RPMI8226 (cell line): Measurements from ENCODE around the gene NPAS3.
"Not testable (repeated sequence)": the region's sequence is repeated elsewhere in the genome, so short reads cannot be mapped to it uniquely, and the experiment has no call there.

Experiments used
- DNase-seq: peaks from one replicate; pipeline ENCODE4 v3.0.0-alpha.2; 2015

NPAS3 gene

DNA sequence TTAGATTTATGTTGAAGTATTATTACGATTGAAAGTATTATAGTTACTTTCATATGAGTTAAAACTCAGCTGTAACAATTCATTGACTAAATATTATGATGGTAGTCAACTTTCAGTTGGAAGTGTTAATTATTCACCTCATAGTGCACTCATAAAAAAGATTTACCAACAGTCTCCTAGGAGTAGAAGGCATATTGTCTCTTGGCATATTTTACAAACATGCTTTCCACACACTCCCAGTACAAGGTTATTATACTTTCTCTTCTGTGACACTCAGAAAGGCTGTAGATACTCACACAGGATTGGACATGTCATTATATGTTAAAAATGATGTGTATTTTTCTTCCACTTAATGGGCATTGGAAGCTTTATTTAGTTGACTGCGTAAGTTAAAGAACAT is 147.1 kb downstream of the NPAS3 start:
- DNase-seq: no peak

DNA sequence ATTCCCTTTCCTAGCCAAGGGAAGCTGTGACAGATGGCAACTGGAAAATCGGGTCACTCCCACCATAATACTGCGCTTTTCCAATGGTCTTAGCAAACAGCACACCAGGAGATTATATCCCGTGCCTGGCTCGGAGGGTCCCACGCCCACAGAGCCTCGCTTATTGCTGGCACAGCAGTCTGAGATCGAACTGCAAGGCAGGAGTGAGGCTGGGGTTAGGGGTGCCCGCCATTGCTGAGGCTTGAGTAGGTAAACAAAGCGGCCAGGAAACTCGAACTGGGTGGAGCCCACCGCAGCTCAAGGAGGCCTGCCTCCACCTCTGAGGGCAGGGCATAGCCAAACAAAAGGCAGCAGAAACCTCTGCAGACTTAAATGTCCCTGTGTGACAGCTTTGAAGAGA is 149.6 kb downstream of the NPAS3 start:
- DNase-seq: not testable (repeated sequence)

DNA sequence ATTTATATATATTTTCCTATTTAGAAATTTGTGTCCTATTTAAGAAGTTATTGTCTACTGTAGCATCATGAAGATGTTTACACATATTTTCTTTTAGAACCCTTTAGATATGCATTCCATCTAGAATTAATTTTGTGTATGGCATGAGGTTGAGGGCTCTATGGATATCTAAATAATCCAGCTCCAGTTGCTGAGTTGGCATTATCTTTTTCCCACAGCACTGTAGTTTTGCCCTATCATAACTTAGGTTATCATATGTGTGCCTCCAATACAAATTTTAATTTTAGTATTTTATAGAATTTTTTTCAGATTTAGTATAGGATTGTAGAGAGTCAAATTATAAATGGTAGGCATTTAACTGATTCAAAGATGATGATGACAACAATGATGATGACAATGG is 159.3 kb downstream of the NPAS3 start:
- no peak for DNase-seq

DNA sequence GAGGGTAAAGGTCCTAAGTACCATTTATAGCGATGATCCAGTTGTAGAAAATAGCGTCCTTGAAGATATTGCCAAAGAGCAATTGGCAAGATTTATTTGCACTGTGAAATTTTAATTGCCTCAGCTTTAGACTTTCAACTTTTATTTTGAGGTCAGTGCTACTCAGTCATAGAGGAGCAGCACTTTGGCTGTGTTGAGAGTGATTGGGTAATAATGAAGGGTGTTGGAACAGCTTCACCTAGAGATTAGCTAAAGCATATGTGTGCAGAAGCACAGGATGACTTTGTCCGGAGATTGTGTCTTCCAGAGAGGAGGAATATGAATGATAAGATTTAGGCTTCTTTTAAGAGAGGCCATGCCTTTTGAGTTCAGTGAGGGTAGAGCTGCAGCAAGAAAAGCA is 164.8 kb downstream of the NPAS3 start:
- DNase-seq: no peak

DNA sequence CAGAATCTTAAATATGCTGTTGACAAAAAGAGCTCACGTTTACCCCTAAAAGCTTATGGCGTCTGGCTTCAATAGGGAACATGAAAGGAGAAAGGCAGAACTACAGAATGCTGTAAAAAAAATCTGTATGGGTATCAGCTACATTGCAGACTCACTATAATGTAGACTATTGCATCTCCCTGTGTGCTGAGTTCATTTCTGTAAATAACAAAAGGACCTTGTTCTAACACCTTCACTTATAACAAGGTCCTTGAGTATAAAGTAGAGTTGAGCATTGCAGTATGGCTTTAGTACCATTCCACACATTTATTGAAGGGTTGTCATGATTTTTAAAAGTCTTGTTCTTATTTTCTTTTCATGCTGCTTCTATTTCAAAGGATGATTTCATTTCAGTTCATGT is 165.3 kb downstream of the NPAS3 start:
- DNase-seq: no peak

DNA sequence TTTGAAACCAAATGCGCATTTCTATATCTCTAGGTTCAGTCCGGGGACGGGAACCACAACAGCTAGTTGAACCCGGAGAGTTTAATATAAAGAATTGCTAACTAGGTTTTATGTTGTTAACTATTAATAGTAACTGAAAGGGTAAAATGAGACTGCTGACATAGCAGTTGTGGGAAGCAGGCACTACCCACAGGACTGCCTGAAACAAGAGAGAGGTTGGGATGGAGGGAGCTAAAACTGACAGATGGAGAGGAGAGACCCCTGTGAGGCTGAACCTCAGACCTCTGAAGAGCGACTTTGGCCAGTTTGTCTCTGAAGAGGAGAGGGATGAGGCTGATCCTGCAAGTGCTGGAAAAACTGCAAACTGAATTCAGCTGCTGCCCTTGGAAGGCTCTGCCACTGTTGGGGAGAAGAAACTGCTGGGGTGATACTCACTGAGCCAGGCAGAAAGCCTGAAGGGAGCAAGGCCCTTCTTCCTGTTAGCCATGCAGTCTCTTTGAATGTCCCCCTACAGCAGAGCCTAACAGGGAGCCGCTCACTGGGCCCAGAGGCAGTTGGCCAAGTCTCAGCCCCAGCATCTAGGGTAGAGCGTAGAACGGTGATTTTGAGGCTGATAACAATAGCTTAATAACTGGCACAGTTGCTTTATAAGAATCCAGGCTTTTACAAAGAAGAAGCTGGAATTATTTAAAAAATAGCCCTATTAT is 172.2 kb downstream of the NPAS3 start:
- peak; percentile 46 for DNase-seq

DNA sequence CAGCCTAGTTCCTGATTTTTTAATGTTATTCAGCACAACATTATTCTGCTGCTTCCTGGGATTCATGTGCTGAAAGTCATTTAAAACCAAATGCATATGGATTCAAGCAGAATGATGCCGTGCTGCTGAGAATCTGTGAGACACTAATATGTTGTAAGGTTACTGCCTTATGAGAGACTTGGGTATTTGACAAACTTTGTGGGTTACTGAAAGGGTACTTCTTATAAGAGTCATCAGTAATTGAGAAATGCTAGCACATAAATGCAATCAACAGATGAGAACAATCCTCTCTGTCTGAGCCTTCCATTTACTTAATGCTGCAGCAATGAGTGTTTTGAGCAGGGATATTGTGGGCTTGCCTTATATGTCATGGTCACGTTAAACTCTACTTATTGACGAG is 175.7 kb downstream of the NPAS3 start:
- DNase-seq: no peak

DNA sequence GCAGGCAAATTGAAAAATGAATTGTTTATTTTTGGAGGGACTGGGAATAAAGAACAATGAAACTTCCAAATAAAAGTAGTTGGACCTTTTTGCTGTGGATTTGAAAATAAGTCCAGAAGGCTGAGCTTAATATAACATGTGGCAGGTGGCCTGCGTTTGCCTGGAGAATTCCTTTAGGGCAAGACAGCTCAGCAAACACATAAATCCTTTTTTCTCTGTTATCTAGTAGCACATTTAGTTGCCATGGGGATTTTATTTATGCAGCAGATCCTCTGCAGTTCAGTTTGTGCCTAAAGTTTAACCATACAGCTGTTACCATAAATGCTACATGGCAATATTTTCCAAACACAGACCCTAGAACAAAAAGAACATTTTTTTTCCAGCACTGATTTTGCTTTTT is 180.0 kb downstream of the NPAS3 start:
- DNase-seq: no peak

DNA sequence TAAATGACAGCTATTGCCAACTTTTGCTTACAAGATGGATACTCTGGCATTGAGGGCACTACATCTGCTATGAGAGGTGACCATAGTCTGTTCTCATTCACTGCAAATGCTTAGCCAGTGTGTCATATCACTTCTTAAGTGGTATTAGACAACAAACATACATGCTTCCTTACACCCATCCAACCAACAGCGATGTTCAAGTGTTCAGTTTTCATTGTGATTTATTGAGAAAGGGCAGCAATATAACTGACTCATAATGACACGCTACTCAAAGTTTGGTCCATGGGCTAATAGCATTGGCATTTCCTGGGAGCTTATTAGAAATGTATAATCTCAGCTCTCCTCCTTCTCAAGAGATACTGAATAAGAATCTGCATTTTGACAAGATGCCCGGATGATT is 181.7 kb downstream of the NPAS3 start:
- no peak for DNase-seq

DNA sequence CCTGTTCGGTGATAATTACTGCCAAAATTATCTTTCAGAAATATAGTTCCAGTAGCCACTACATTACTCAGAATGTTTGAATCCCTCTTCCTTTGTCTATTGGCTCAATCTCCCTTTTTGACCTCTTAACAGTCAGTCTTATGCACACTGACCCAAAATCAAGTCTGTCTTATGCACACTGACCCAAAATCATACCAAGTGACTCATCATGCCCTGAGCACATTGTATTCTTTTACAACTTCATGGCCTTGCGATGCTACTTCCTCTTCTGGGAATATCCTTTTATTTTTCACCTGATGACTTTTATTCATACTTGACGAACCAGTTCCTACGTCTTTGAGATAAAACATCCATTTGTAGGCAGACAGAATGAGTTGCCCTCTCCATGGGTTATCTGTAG is 182.3 kb downstream of the NPAS3 start:
- DNase-seq: no peak

DNA sequence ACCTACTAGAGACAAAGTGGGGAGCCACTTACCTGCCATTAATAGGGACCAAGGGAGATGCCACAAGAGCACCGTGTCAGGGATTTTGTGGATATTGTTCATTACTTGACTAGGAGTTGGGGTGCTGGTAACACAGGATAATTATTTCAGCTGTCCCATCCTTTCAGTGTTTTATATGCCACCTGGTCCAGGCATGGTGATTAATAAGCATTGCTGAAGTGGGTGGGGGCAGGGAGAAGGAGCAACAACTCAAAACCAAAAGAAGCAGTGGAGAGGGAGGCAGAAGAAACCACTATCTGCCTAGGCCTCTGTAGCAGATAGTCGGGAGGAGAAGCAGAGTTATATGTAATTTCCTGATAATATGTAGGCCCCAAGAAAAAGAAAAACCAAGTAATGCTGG is 184.6 kb downstream of the NPAS3 start:
- DNase-seq: no peak

DNA sequence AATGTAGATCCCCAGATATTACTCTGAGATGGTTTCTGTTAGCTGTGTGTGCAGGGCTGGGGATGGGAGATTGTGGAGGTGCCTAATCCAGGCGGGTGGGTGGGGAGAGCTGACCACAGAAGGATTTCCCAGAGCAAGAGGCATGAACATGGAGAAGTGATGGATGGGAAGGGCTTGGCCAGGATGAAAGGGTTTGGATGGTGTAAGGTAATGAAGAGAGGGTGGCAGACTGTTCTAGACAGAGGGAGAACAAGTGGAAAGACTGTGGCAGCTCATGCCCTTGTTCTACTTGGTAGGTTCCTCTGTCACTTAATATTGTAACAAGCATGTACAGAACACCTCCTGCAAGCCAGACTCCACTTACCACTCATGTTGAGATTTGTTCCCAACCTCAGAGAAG is 187.8 kb downstream of the NPAS3 start:
- DNase-seq: no peak

DNA sequence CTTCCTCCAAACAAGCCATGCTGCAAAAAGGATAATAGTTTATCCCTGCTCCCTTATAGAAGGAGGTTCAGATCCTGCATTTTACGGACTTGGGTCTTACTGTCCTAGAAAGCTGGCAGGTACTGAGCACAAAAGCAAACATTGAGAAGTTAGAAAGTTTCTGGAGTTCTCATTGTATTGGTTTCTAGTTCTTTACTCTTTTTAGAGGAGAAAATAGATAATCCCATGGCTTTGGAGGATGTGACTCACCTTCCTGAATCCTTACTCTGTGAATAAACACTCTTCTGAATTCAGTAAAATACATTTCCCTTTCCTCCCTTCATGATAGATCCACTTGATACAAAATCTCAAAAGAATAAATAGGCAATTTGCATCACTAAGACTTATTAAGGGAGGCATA is 188.9 kb downstream of the NPAS3 start:
- no peak for DNase-seq

DNA sequence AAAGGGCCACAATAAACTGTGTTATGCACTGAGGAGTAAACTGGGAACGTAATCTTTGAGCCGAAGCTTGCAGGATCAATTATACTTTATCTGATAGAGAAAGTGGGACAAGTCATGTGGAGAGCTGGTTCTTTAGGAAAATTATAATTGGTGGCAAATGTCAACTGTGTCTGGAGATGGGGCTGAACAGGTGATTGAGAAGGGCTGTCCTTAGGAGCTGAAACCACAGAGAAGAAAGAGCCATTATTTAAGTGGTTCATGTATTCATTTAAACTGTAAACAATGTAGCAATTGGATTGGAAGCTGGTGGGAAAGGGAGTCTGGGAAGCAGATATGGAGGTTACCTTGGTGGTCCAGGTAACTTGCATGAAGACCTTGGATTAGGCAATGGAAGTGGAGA is 193.1 kb downstream of the NPAS3 start:
- no peak for DNase-seq

DNA sequence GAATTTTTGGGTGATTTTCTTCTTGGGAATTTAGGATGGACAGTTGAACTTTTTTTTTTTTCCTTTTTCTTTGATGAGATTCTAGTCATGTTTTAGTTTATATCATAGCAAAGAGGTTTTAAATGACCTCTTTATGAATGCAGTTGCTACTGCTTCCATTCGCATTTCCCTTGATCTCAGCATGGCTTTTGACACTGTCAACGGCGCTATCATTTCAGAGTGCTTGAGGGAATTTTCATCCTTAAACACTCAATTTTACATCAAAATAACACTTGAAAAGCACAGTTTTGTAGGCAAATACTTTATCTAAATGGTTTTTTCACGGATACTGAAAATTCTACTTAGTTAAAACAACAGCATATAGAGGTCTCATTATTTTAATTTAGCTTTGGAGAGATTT is 195.5 kb downstream of the NPAS3 start:
- DNase-seq: no peak

DNA sequence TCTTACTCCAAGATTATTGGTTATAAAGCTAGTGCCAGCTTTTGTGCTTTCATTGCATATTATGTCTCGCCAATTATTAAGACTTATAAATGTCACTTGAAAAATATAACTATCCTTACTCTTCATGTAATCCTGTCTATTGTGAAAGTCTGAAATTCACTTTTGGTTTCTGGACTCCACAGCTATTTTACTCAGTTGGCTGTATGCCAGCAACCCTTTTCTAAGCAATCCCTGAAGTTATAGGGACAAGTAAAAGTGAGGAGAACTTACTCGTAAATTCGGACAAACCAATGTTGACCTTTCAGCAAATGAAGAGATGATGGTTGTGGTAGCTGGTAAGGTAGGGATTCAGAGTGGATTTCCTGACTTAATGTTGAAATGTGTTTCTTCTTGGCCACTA is 196.3 kb downstream of the NPAS3 start:
- DNase-seq: peak; percentile 9

DNA sequence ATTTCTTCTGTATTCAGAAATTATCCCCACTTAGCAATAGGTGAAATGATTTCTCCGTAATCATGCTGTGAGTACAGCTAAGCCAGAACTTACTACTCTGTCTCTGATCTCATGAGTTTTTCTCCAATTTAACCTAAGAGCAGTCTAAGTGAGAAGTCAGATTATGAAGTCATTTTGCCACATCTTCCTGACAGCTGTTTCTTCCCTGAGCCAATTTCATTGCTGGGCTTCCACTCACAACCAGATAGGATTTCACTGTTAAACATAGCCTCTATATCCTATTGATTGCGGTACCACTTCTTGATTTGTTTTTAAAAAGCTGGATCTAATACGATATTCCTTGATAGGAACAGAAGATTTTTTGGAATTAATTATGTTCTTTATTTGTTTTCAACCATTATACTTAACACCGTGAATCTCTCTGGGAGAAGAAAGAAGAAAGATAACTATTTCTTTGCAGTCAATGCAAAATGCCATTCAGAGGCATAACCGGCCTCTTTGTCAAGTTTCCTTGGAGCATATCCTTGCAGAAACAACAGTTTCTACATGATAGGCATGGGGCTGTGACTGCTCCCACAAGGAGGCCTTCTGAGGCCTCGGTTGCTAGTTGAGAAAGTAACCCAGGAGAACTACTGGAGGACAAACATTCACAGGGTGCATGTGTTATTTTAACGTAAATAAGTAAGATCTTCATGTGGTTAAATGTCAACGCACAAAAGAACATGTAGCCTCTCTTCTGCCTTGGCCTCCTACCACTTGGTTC is 212.2 kb downstream of the NPAS3 start:
- no peak for DNase-seq

DNA sequence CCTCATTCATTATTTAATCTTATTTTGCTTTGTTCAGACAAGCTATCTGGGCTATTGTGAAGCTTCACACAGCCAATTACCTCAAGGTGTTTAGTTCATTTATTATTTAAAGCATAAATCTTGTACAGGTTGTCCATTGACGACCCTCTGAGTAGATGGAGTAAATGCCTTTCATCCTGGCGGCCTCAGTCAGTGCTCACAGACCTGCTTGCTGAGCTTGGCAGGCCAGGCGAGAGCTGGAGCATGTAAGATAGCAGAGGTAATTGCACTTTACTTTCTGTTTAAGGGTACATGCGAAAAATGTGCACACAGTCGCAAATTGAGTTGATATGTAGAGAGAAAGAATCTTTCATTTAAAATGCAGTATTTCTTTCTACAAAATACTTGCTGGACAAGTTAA is 224.4 kb downstream of the NPAS3 start:
- DNase-seq: no peak

DNA sequence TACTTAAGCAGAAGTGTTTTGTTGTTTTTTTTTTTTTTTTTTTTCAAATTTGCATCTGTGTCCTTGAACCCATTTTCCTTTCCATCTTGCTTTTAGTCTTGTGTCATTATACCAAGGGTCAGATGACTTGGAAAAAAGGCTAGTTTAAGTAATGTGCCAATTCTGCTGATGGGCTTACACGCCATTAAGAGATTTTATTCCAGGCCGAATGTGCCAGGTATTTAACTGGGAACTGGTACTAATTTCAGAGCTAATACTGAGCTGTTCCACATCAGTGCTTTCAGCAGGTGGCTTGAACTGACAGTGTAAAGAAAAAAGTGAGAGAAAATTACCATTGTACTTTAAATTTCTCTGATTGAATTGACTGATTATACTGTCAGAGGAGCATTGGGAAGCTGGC is 224.9 kb downstream of the NPAS3 start:
- no peak for DNase-seq

DNA sequence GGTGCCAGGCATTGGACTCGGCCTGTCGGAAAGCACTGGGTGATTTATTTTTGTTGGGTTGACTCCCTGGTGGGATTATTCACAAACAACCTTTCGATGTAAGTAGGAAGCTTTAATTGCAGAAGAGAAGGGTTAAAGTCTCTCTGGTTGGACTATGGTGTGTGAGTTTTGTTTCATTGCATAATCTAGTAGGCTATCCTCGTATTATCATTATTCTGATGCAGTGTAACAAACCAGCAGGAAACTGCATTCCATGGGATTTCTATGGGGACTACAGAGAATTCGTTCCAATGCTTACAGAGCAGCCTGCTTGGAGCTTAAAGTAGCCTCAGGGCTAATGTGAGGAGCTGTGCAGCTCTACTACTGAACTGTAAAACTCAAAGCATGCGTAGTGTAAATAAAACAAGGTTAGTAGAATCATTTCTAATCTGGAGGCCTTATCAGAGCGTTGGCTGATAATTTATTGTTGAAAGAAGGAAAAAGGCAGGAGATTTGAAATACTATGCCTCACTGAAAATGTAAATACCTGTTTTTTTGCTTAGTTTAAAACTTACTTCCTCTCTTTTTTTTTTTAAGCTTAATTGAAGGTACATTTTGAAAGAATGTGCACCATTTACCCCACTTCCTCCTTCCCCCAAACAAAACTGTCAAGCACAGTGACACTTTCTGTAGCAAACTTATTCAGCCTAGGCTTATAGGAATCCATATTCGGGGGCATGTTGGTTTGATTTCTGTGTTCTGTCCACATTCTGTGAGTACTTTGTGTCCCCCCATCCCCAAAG is 226.7 kb downstream of the NPAS3 start:
- no peak for DNase-seq

DNA sequence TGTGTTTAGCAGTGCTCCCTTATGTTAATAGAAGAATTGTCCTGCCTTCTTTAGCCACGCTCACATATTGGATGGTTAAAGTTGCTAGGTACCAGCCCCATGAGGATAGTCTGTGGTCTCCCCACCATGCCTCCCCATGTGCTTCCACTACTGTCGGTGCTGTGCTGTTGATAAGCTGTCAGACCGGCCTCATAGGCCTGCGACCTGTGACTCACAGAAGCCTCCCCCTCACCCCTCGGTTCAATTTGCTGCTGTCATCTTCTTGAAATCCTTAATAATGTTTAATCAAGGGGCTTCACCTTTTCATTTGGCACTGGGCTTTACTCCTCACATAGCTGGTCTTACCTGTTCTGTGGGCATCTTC is 227.2 kb downstream of the NPAS3 start:
- no peak for DNase-seq

DNA sequence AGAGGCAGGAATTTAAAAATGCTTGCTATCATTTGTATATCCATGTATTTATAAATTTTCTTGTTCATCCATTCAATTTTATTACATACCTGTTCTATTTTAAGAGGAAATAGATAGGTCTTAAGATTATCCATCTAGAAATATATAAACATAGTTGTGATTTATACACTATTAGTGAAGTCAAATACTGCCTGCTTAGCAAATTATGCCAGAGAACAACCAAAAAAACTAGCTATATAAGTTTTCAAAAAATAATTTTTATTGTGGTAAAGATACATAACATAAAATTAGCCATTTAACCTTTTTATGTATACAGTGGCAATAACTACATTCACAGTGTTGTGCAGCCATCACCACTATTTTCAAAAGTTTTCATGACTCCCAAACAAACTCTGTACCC is 237.3 kb downstream of the NPAS3 start:
- no peak for DNase-seq

DNA sequence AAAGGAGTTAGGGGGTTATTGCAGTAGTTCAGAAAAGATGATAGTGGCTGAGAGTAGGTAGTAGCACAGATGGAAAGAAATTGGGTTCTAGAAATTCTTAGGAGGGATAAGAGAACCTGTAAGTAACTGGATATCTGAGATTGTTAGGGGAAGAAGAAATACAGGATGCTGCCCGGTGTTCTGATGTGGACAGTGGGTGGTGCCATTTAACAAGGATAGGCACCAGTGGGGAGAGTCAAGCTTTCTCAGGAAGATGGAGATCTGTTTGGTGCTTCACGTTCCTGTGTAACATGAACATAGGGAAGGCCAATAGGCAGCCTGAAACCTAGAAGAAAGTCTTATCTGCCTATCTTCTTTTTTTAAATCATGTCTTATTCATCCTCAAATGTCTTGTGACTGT is 245.9 kb downstream of the NPAS3 start:
- no peak for DNase-seq

DNA sequence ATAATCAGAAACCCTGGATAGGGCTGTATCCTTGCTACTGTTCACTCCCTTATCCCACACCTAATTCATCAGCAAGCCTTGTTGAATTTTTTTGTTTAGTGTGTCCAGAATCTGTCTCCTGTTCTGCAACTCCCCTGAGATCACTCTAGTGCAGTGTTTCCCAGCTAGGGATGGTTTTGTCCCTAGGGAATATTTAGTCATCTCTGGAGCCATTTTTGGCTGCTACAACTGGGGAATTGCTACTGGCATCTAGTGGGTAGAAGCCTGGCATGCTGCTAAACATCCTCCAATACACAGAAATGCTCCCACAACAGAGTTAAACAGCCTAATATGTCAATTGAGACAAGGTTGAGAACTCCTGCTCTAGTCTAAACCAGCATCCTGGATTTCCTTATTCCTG is 248.0 kb downstream of the NPAS3 start:
- no peak for DNase-seq
